ENCODE results near the gene CFB.
"Not testable (repeated sequence)": the region's sequence is repeated elsewhere in the genome, so short reads cannot be mapped to it uniquely, and the experiment has no call there.

Gene CFB

DNA sequence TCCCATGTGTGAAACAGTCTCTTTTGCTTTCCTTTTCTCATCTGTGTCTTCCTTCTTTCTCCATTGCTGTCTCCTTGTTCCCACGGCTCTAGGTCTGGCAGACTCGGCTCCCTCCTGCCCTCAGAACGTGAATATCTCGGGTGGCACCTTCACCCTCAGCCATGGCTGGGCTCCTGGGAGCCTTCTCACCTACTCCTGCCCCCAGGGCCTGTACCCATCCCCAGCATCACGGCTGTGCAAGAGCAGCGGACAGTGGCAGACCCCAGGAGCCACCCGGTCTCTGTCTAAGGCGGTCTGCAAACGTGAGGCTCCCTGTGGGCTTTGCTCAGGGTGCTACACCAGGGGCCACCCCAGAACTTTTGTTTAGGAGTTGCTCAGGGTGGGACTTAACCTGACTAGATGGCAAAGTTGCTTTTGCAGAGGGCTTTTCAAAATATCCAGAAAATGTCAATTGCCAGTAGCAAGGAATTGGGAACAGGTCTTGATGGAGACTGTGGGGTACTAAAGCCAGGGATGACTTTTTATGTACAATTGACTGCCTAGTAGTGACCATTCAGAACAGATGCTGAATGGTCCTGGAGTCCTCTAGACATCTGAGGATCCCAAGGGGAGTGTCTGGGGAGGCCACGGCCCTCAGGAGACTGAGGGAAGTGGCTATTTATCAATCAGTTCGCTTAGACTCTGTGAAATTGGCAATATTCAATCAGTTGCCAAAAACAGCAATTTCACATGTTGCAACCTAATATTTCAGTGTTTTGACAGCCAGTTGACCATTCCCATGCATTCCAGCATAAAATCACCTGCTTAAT lies 17.8 kb upstream of the CFB start:
- Mint-ChIP-seq H3K27ac (no peak overlapping the region), H3K4me3 (no peak overlapping the region), H3K36me3 (ENCODE audit: low read depth) (no peaks in the 10 kb centered on the region), H3K4me1 (ENCODE audit: low read depth) (no peaks in the 10 kb centered on the region), H3K9me3 (no peaks in the 10 kb centered on the region), H3K27me3 (ENCODE audit: low read depth) (no peaks in the 10 kb centered on the region)

DNA sequence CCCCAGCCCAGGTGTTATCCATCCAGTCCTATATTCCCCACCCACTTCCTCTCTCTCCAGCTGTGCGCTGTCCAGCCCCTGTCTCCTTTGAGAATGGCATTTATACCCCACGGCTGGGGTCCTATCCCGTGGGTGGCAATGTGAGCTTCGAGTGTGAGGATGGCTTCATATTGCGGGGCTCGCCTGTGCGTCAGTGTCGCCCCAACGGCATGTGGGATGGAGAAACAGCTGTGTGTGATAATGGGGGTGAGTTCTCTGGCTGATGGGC lies 17.3 kb upstream of the CFB start:
- Mint-ChIP-seq H3K27me3 (ENCODE audit: low read depth) (no peaks in the 10 kb centered on the region), H3K4me1 (ENCODE audit: low read depth) (no peaks in the 10 kb centered on the region), H3K27ac (no peak overlapping the region), H3K4me3 (no peak overlapping the region), H3K9me3 (no peaks in the 10 kb centered on the region), H3K36me3 (ENCODE audit: low read depth) (no peaks in the 10 kb centered on the region)

DNA sequence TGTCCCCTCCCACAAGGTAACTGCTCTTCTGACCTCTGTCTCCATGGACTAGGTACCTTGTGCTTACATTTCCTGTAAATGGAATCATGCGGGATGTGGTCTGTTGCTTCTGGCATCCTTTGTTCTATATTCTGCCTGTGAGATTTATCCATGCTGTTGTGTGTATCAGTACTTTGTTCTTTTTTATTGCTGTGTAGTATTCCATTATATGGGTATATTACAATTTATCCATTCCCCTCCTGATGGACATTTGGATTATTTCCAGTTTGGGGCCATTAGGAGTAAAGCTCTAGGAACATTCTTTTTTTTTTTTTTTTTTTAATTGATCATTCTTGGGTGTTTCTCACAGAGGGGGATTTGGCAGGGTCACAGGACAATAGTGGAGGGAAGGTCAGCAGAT lies 14.9 kb upstream of the CFB start:
- H3K36me3 Mint-ChIP-seq (ENCODE audit: low read depth) = no peaks in the 10 kb centered on the region
- H3K27ac Mint-ChIP-seq = no peak overlapping the region
- H3K27me3 Mint-ChIP-seq (ENCODE audit: low read depth) = peaks cover 3% of the 10 kb centered on the region
- H3K4me1 Mint-ChIP-seq (ENCODE audit: low read depth) = no peaks in the 10 kb centered on the region
- H3K4me3 Mint-ChIP-seq = no peak overlapping the region
- H3K9me3 Mint-ChIP-seq = no peaks in the 10 kb centered on the region

DNA sequence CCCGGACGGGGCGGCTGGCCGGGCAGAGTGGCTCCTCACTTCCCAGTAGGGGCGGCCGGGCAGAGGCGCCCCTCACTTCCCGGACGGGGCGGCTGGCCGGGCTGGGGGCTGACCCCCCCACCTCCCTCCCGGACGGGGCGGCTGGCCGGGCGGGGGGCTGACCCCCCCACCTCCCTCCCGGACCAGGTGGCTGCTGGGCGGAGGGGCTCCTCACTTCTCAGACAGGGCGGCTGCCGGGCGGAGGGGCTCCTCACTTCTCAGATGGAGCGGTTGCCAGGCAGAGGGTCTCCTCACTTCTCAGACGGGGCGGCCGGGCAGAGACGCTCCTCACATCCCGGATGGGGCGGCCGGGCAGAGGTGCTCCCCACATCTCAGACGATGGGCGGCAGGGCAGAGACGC lies 13.8 kb upstream of the CFB start:
- not testable (repeated sequence) for H3K9me3 Mint-ChIP-seq; H3K4me3 Mint-ChIP-seq; H3K4me1 Mint-ChIP-seq (ENCODE audit: low read depth); H3K36me3 Mint-ChIP-seq (ENCODE audit: low read depth); H3K27me3 Mint-ChIP-seq (ENCODE audit: low read depth); H3K27ac Mint-ChIP-seq

DNA sequence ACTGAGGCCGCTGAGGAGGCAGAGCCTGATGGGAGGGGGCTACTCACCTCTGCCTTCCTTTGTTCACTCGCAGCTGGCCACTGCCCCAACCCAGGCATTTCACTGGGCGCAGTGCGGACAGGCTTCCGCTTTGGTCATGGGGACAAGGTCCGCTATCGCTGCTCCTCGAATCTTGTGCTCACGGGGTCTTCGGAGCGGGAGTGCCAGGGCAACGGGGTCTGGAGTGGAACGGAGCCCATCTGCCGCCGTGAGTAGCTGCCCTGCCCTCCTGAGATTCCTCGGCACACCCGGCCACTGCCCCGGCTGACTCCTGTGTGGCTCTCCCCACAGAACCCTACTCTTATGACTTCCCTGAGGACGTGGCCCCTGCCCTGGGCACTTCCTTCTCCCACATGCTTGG lies 12.4 kb upstream of the CFB start:
- H3K9me3 Mint-ChIP-seq = no peaks in the 10 kb centered on the region

DNA sequence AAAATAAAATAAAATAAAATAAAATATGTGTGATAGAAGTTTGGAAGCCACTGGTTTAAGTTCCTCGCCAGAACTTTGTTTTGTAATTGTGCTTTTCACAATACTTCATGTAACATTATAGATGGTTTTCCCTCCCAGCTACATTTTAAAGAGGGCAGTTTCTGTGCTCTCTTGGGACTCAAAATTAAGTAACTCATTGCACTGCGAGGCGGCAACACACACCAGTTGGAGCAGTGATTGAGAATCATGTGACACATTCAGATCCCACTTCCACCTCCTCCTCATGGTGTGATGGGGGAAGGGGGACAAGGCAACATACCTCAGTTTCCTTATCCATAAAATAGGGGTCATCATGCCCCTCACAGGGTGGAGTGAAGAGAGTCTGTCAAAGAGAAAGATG lies 10.9 kb upstream of the CFB start:
- Mint-ChIP-seq H3K4me1 (ENCODE audit: low read depth) (no peaks in the 10 kb centered on the region), H3K4me3 (no peak overlapping the region), H3K27ac (no peak overlapping the region), H3K27me3 (ENCODE audit: low read depth) (peaks cover 3% of the 10 kb centered on the region), H3K36me3 (ENCODE audit: low read depth) (no peaks in the 10 kb centered on the region), H3K9me3 (no peaks in the 10 kb centered on the region)

More for the DNA sequence above, 12.4 kb upstream of the CFB start:
- H3K4me3 Mint-ChIP-seq = no peak overlapping the region
- H3K4me1 Mint-ChIP-seq (ENCODE audit: low read depth) = no peaks in the 10 kb centered on the region
- peaks cover 3% of the 10 kb centered on the region for H3K27me3 Mint-ChIP-seq (ENCODE audit: low read depth)
- H3K36me3 Mint-ChIP-seq (ENCODE audit: low read depth) = no peaks in the 10 kb centered on the region
- H3K27ac Mint-ChIP-seq = no peak overlapping the region

DNA sequence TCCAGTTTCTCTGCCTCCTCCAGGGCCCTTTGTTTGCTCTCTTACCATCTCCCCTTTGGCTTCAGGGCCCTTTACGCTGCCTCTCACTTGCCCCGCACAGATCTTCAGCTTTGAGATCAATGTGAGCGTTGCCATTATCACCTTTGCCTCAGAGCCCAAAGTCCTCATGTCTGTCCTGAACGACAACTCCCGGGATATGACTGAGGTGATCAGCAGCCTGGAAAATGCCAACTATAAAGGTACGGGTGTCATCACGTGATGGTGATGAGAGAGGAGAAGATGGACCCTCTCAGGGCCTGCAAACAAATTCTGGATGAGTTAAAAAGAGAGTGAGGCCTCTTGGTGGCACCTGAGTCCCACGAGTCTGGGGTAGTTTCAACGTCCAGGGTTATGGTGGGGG lies 10.1 kb upstream of the CFB start:
- H3K9me3 Mint-ChIP-seq = no peaks in the 10 kb centered on the region
- H3K27ac Mint-ChIP-seq = no peak overlapping the region
- no peaks in the 10 kb centered on the region for H3K4me1 Mint-ChIP-seq (ENCODE audit: low read depth)
- H3K36me3 Mint-ChIP-seq (ENCODE audit: low read depth) = no peaks in the 10 kb centered on the region
- no peak overlapping the region for H3K4me3 Mint-ChIP-seq
- H3K27me3 Mint-ChIP-seq (ENCODE audit: low read depth) = peaks cover 3% of the 10 kb centered on the region

DNA sequence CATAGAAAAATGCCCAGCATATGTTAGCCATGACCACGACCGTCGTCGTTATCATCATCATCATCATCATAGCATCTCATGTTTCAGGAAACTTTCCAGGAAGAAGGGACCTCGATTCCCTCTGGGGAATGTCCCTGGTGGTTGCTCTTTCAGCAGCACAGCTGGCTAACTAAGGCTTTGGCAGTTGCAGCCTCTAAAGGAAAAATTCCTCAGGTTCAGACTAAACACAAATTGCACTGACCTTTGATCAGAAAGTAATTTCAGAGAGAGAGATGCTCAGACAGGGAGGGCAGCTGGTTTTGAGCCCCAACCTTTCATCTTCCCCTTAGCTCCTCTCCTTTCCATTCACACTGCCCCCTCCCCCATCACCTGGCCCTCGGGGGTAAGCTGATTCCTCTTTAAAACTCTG lies 5.6 kb upstream of the CFB start:
- peaks cover 3% of the 10 kb centered on the region for H3K27me3 Mint-ChIP-seq (ENCODE audit: low read depth)
- no peak overlapping the region for H3K4me3 Mint-ChIP-seq
- H3K27ac Mint-ChIP-seq = no peak overlapping the region
- peaks cover under 1% of the 10 kb centered on the region for H3K4me1 Mint-ChIP-seq (ENCODE audit: low read depth)
- H3K36me3 Mint-ChIP-seq (ENCODE audit: low read depth) = no peaks in the 10 kb centered on the region
- no peaks in the 10 kb centered on the region for H3K9me3 Mint-ChIP-seq

DNA sequence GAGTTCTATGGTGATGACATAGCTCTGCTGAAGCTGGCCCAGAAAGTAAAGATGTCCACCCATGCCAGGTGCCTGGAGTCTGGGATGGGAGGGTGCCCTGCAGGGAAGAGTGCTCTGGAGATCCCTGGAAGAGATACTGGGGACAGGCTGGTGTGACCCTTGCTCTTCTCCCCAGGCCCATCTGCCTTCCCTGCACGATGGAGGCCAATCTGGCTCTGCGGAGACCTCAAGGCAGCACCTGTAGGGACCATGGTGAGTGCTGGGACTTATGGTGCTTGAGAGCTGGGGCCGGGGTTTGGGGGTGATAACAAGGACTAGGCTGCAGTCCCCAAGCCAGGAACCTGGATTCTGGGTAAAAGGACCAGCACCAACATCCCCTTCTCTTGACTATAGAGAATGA lies 2.2 kb upstream of the CFB start:
- H3K27me3 Mint-ChIP-seq (ENCODE audit: low read depth) = no peaks in the 10 kb centered on the region
- no peak overlapping the region for H3K4me3 Mint-ChIP-seq
- H3K9me3 Mint-ChIP-seq = no peaks in the 10 kb centered on the region
- H3K4me1 Mint-ChIP-seq (ENCODE audit: low read depth) = peaks cover 7% of the 10 kb centered on the region
- no peak overlapping the region for H3K27ac Mint-ChIP-seq
- no peaks in the 10 kb centered on the region for H3K36me3 Mint-ChIP-seq (ENCODE audit: low read depth)

DNA sequence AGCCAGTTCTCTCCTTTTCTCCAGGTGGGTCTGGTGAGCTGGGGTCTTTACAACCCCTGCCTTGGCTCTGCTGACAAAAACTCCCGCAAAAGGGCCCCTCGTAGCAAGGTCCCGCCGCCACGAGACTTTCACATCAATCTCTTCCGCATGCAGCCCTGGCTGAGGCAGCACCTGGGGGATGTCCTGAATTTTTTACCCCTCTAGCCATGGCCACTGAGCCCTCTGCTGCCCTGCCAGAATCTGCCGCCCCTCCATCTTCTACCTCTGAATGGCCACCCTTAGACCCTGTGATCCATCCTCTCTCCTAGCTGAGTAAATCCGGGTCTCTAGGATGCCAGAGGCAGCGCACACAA lies 765 bp upstream of the CFB start:
- peaks cover under 1% of the 10 kb centered on the region for H3K36me3 Mint-ChIP-seq (ENCODE audit: low read depth)
- H3K4me3 Mint-ChIP-seq = no peak overlapping the region
- no peak overlapping the region for H3K27ac Mint-ChIP-seq
- peaks cover 7% of the 10 kb centered on the region for H3K4me1 Mint-ChIP-seq (ENCODE audit: low read depth)
- H3K27me3 Mint-ChIP-seq (ENCODE audit: low read depth) = no peaks in the 10 kb centered on the region
- H3K9me3 Mint-ChIP-seq = no peaks in the 10 kb centered on the region

DNA sequence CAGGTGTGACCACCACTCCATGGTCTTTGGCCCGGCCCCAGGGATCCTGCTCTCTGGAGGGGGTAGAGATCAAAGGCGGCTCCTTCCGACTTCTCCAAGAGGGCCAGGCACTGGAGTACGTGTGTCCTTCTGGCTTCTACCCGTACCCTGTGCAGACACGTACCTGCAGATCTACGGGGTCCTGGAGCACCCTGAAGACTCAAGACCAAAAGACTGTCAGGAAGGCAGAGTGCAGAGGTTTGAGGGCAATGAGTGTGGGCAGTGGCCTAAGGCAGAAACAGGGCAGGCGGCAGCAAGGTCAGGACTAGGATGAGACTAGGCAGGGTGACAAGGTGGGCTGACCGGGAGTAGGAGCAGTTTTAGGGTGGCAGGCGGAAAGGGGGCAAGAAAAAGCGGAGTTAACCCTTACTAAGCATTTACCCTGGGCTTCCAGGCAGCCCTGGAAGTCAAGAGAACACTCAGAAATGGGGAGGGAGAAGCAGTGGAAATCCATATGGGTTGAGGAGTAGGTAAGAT lies 533 bp downstream of the CFB start:
- no peaks in the 10 kb centered on the region for H3K9me3 Mint-ChIP-seq
- H3K4me1 Mint-ChIP-seq (ENCODE audit: low read depth) = peaks cover 7% of the 10 kb centered on the region
- H3K4me3 Mint-ChIP-seq = no peak overlapping the region
- H3K36me3 Mint-ChIP-seq (ENCODE audit: low read depth) = peaks cover 5% of the 10 kb centered on the region
- H3K27ac Mint-ChIP-seq = no peak overlapping the region
- no peaks in the 10 kb centered on the region for H3K27me3 Mint-ChIP-seq (ENCODE audit: low read depth)

DNA sequence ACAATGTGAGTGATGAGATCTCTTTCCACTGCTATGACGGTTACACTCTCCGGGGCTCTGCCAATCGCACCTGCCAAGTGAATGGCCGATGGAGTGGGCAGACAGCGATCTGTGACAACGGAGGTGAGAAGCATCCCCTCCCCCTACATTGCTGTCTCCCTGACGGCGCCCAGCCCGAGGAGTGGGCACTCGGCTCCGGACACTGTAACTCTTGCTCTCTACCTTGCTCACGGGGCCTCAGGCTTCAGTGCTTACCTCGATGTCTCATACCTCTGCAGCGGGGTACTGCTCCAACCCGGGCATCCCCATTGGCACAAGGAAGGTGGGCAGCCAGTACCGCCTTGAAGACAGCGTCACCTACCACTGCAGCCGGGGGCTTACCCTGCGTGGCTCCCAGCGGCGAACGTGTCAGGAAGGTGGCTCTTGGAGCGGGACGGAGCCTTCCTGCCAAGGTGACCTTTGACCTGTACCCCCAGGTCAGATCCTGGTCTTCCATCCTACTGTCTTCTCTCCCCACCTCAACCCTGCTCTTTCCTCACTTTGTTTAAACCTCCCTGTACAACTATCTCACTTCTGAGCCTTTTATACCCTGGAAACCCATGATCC lies 1.3 kb downstream of the CFB start:
- H3K9me3 Mint-ChIP-seq = no peaks in the 10 kb centered on the region
- no peak overlapping the region for H3K4me3 Mint-ChIP-seq
- H3K4me1 Mint-ChIP-seq (ENCODE audit: low read depth) = peaks cover 7% of the 10 kb centered on the region
- no peak overlapping the region for H3K27ac Mint-ChIP-seq
- no peaks in the 10 kb centered on the region for H3K27me3 Mint-ChIP-seq (ENCODE audit: low read depth)
- peaks cover 5% of the 10 kb centered on the region for H3K36me3 Mint-ChIP-seq (ENCODE audit: low read depth)

DNA sequence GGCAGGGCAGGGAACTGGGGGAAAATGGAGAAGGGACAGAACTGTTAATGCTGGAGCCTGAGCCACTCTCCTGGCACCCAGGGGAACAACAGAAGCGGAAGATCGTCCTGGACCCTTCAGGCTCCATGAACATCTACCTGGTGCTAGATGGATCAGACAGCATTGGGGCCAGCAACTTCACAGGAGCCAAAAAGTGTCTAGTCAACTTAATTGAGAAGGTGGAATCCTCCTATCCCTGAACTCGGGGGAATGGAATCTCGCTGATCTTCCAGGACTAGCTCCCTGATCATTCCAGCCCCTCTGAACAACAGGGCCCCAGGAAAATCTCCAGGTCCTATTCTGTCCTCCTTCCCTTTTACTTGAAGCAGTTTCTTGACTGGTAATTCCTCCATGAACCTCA lies 2.0 kb downstream of the CFB start:
- H3K36me3 Mint-ChIP-seq (ENCODE audit: low read depth) = peaks cover 8% of the 10 kb centered on the region
- H3K9me3 Mint-ChIP-seq = no peaks in the 10 kb centered on the region
- H3K4me3 Mint-ChIP-seq = no peak overlapping the region
- peaks cover 7% of the 10 kb centered on the region for H3K4me1 Mint-ChIP-seq (ENCODE audit: low read depth)
- H3K27ac Mint-ChIP-seq = no peak overlapping the region
- H3K27me3 Mint-ChIP-seq (ENCODE audit: low read depth) = no peaks in the 10 kb centered on the region

DNA sequence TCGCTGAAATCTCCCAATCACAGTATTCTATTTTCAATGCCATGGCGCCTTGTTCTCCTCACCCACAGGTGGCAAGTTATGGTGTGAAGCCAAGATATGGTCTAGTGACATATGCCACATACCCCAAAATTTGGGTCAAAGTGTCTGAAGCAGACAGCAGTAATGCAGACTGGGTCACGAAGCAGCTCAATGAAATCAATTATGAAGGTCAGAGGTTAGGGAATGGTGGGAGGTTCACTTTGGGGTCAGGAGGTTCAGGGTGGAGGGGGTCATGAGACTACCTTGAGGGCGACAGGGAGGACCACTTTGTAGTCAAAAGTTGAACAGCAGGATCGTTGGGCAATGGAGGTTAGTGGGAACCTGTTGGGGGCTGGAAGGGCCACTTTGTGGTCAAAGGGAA lies 2.4 kb downstream of the CFB start:
- Mint-ChIP-seq H3K36me3 (ENCODE audit: low read depth) (peaks cover 12% of the 10 kb centered on the region), H3K4me3 (no peak overlapping the region), H3K9me3 (no peaks in the 10 kb centered on the region), H3K27ac (no peak overlapping the region), H3K4me1 (ENCODE audit: low read depth) (peaks cover 7% of the 10 kb centered on the region), H3K27me3 (ENCODE audit: low read depth) (no peaks in the 10 kb centered on the region)

DNA sequence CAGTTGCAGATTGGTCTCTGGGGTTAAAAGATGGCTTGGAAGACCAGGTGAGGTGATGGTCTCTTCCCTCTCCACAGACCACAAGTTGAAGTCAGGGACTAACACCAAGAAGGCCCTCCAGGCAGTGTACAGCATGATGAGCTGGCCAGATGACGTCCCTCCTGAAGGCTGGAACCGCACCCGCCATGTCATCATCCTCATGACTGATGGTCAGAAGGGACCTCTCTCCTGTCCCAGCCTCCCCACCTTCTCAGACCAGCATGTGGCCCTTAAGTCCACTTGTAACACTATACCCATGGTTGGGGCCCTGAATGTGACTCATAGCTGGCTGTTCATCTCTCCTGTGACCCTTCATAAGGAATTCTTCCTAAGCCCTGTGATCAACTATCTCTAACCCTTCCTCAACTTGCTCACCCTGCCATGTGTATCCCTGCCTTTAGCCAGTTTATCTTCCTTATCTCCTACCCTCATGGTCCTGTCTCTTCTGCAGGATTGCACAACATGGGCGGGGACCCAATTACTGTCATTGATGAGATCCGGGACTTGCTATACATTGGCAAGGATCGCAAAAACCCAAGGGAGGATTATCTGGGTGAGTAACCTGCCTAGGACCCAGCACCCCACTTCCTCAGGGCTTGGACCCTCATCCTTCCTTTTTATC lies 3.0 kb downstream of the CFB start:
- no peaks in the 10 kb centered on the region for H3K27me3 Mint-ChIP-seq (ENCODE audit: low read depth)
- H3K4me1 Mint-ChIP-seq (ENCODE audit: low read depth) = peaks cover 7% of the 10 kb centered on the region
- H3K9me3 Mint-ChIP-seq = no peaks in the 10 kb centered on the region
- no peak overlapping the region for H3K4me3 Mint-ChIP-seq
- peaks cover 18% of the 10 kb centered on the region for H3K36me3 Mint-ChIP-seq (ENCODE audit: low read depth)
- no peak overlapping the region for H3K27ac Mint-ChIP-seq

Data from T-helper 1 cell treated with Interleukin-12 subunit alpha and Interleukin-12 subunit beta and Interleukin-4 antibody, amounts not matched to agents 30 μg/mL and 1 μg/mL, for 36 hours (primary cell).